GM18858 (cell line): ENCODE measurements around the gene IFNLR1.

Experiments used
- ATAC-seq: cut with Tn5 transposase; IDR thresholded peaks from one replicate; pipeline ENCODE4 v1.9.1; 2021; ENCODE audit not compliant: unreplicated experiment

The IFNLR1 gene

DNA sequence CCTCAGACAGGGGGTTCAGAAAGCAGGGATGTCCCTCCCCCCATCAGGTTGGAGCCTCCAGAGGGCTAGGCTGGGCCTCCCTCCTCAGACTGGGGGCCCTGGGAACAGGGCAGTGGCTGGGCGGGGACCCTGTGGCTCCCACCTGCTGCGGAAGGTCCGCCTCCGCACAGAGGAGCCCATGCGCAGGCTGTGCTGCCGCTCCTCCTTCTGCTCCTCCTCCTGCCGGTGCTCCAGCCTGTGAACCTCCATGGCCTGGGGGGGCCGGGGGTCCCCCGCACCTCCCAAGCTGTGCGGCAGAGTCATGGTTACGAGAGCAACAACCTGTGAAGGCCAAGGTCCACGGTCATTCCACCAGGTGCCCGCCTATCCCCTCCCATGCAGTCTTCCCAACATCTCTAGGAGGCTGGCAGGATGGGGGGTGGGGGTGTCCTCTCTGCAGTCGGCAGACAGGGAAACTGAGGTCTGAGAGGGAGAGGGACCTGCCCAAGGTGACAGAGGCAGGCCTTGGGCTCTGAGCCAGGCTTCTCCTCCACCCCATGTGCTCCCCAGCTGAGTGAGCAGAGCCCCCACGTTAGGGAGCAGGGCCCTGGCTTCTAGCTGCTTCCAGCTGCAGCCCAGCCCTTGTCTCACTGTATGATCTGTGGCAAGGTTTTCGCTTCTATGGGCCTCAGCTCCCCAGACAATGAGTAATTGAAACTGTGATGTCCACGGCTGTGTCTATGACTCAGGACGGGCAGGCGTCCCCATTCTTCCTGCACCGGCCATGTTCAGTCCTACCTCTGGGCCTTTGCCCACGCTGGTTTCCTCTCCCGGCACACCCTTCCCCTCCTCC lies 78.5 kb downstream of the IFNLR1 start:
- ATAC-seq = no peak

DNA sequence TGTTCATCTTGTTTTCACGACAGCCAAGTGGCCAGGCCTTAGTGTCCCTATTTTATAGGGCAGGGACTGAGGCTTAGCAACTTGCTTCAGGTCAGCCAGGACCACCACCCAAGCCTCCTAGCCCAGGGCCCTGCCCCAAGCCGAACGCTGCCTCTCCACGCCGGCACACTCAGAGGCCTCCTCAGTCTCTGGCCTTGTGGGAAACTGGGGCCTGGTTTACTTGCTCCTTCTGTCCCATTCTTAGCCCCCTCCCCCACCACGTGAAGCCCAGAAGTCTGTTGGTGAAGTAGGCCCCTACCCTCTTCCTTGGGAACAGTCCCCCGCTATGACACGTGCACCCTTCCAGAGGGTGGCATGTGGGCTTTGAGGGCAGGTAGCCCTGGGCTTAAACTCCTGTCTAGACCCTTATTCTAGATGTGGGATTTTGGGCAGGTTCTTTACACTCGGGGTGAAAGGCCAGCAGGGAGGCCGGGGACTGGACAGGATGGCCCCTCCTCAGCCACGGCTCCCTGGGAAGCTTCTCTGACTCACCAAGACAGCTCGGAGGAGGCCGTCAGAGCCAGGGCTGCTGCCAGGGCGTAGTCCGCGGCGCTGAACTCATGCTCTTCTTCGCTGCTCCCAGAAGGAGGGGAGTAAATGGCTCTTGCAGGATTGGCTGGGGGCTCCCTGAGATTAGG lies 79.5 kb downstream of the IFNLR1 start:
- no peak for ATAC-seq

DNA sequence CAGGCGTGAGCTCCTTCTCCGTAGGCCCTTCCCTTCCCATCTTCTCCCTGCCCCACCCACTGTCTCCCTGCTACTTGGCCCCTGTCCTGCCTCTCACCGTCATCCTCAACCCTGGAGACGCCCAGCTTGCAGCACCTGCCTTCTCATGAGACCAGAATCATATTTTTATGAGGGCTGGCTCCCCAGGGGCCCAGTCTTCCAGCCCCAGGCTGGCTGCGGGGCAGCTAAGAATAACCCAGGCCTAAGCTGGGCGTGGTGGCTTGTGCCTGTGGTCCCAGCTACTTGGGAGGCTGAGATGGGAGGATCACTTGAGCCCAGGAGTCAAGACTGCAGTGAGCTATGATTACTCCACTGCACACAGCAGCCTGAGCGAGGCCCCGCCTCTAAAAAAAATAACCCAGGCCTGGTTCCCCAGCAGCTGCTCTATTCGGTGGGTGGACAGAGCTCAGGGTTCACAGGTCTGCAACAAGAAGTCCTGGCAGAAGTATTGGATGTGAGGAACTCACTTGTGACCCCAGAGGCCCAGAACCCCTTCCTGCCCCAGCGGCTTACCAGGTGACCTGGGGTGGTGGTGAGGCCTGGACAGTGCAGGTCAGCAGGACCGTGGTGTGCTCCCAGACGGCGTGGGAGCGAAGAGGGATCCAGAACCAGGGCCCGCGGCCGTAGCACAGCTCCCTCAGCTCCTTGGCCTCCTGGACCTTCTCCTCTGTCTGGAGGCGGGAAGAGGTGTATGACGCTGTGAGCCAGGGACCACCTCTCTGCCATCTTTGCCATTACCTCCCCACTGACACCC lies 81.5 kb downstream of the IFNLR1 start:
- ATAC-seq = no peak

DNA sequence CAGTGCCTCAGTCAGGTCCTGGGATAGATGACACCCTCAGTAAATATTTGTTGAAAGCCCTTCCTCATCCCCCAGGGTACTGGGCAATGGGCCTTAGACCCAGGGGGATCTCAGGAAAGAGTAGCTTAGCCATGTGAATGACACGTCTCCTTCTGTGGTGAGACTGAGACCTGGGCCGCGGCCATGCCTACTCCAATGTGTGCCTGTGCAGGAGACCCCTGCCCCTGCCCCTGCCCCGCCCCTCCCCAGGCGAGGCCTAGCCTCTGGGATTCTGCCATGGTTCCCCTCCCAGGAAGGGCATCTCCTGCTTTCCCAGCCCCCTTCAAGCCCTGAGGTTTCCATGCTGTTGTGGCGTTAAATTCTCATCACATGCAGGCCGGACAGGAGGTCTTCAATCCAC lies 82.2 kb downstream of the IFNLR1 start:
- no peak for ATAC-seq
